Stimulated activated CD4-positive, alpha-beta T cell treated with anti-CD3 and anti-CD28 coated beads, Interleukin-2, amount 100 ng/mL, for 4 hours (primary cell): ENCODE measurements around the gene AGPAT1.
A peak's percentile ranks its signal among the peaks of the same experiment; 100 is the strongest.

Source experiments
- DNase-seq: peaks from one replicate; pipeline ENCODE4 v3.0.0-alpha.2; 2020; ENCODE audit warnings: low read depth

AGPAT1 gene

GRCh38 chr6:32168807-32169591 is 6.9 kb downstream of the AGPAT1 start:
- no peak for DNase-seq

GRCh38 chr6:32168350-32168749 is 7.5 kb downstream of the AGPAT1 start:
- DNase-seq, result no peak

- DNase-seq, result no peak
These were observed 8.1 kb downstream of the AGPAT1 start for GRCh38 chr6:32167761-32168262.

GRCh38 chr6:32167154-32167760 is 8.6 kb downstream of the AGPAT1 start:
- no peak for DNase-seq

GRCh38 chr6:32166411-32167061 is 9.3 kb downstream of the AGPAT1 start:
- no peak for DNase-seq

GRCh38 chr6:32164295-32164694 is 11.6 kb downstream of the AGPAT1 start, which contains the start of gene EGFL8:
EGFL8 (plus strand) TSS chr6:32164595; CDS start chr6:32166166, 1,571 bp downstream.
- no peak for DNase-seq

- DNase-seq, result no peak
These were observed 12.2 kb downstream of the AGPAT1 start for GRCh38 chr6:32163559-32164258.

GRCh38 chr6:32158052-32158451 is 17.8 kb downstream of the AGPAT1 start:
- no peak for DNase-seq

- no peak for DNase-seq
These were observed 19.0 kb downstream of the AGPAT1 start for GRCh38 chr6:32156891-32157290.

- DNase-seq, result peak; percentile 42
These were observed 21.2 kb downstream of the AGPAT1 start for GRCh38 chr6:32154514-32155161.

- peak; percentile 47 for DNase-seq
These were observed 22.0 kb downstream of the AGPAT1 start, which contains the start of gene PPT2 for GRCh38 chr6:32153564-32154513. PPT2 (plus strand) TSS chr6:32154141; CDS start chr6:32154595, 454 bp downstream.

GRCh38 chr6:32152769-32153563 is 22.9 kb downstream of the AGPAT1 start:
- no peak for DNase-seq

- no peak for DNase-seq
These were observed 23.8 kb downstream of the AGPAT1 start, which contains the start of gene PRRT1 for GRCh38 chr6:32151863-32152768. PRRT1 (minus strand) TSS chr6:32151939; CDS start chr6:32151827, 112 bp downstream.

- no peak for DNase-seq
These were observed 24.6 kb downstream of the AGPAT1 start for GRCh38 chr6:32151181-32151862.

- no peak for DNase-seq
These were observed 25.7 kb downstream of the AGPAT1 start for GRCh38 chr6:32149932-32150870.

- no peak for DNase-seq
These were observed 26.7 kb downstream of the AGPAT1 start for GRCh38 chr6:32149092-32149755.
